Measurements from ENCODE around the gene PRR36.
A peak's percentile ranks its signal among the peaks of the same experiment; 100 is the strongest.

PRR36 gene

GRCh38 chr19:7914099-7914498 lies 39.9 kb upstream of the PRR36 start:
- DNase-seq (ENCODE audit: extremely low spot score, insufficient read length, low read depth) (no peak), FAIRE-seq (no peak)

- FAIRE-seq (no peak), DNase-seq (ENCODE audit: extremely low spot score, insufficient read length, low read depth) (no peak)
These were observed 39.5 kb upstream of the PRR36 start for GRCh38 chr19:7913652-7914051.

- DNase-seq (ENCODE audit: extremely low spot score, insufficient read length, low read depth), result no peak
- FAIRE-seq, result no peak
These were observed 38.7 kb upstream of the PRR36 start for GRCh38 chr19:7912697-7913564.

GRCh38 chr19:7912144-7912696 lies 38.0 kb upstream of the PRR36 start:
- FAIRE-seq, result no peak

GRCh38 chr19:7911508-7912143 lies 37.4 kb upstream of the PRR36 start:
- DNase-seq (ENCODE audit: extremely low spot score, insufficient read length, low read depth) (no peak), FAIRE-seq (no peak)

More at GRCh38 chr19:7912144-7912696, 38.0 kb upstream of the PRR36 start:
- no peak for DNase-seq (ENCODE audit: extremely low spot score, insufficient read length, low read depth)

- FAIRE-seq (no peak), DNase-seq (ENCODE audit: extremely low spot score, insufficient read length, low read depth) (no peak)
These were observed 36.4 kb upstream of the PRR36 start for GRCh38 chr19:7910321-7911161.

GRCh38 chr19:7909471-7910067 lies 35.4 kb upstream of the PRR36 start:
- FAIRE-seq, result no peak

GRCh38 chr19:7908742-7909461 lies 34.7 kb upstream of the PRR36 start:
- FAIRE-seq (no peak), DNase-seq (ENCODE audit: extremely low spot score, insufficient read length, low read depth) (no peak)

More at GRCh38 chr19:7909471-7910067, 35.4 kb upstream of the PRR36 start:
- no peak for DNase-seq (ENCODE audit: extremely low spot score, insufficient read length, low read depth)

- FAIRE-seq (no peak), DNase-seq (ENCODE audit: extremely low spot score, insufficient read length, low read depth) (no peak)
These were observed 34.0 kb upstream of the PRR36 start for GRCh38 chr19:7908078-7908699.

GRCh38 chr19:7907544-7907943 lies 33.4 kb upstream of the PRR36 start:
- FAIRE-seq, result no peak
- DNase-seq (ENCODE audit: extremely low spot score, insufficient read length, low read depth), result no peak

- FAIRE-seq, result no peak
- DNase-seq (ENCODE audit: extremely low spot score, insufficient read length, low read depth), result no peak
These were observed 32.9 kb upstream of the PRR36 start for GRCh38 chr19:7907122-7907521.

GRCh38 chr19:7905859-7906258 lies 31.7 kb upstream of the PRR36 start:
- FAIRE-seq (no peak), DNase-seq (ENCODE audit: extremely low spot score, insufficient read length, low read depth) (no peak)

- FAIRE-seq (no peak), DNase-seq (ENCODE audit: extremely low spot score, insufficient read length, low read depth) (no peak)
These were observed 31.1 kb upstream of the PRR36 start for GRCh38 chr19:7905268-7905667.

GRCh38 chr19:7904074-7905020 lies 30.2 kb upstream of the PRR36 start:
- FAIRE-seq (no peak), DNase-seq (ENCODE audit: extremely low spot score, insufficient read length, low read depth) (peak; percentile 47)

- DNase-seq (ENCODE audit: extremely low spot score, insufficient read length, low read depth), result peak; percentile 99
- peak; percentile 100 for FAIRE-seq
These were observed 29.3 kb upstream of the PRR36 start, which contains the start of gene MAP2K7 for GRCh38 chr19:7903244-7904073. Gene MAP2K7 (plus strand): TSS chr19:7903877. CDS start chr19:7903945, 68 bp downstream.

- no peak for FAIRE-seq
- DNase-seq (ENCODE audit: extremely low spot score, insufficient read length, low read depth), result no peak
These were observed 28.6 kb upstream of the PRR36 start for GRCh38 chr19:7902796-7903243.

- no peak for DNase-seq (ENCODE audit: extremely low spot score, insufficient read length, low read depth)
- FAIRE-seq, result no peak
These were observed 27.1 kb upstream of the PRR36 start for GRCh38 chr19:7901337-7901736.

Measured in GM18507 (cell line).